HepG2 (cell line): ENCODE data around the gene KLF13.

ENCODE experiments used
- HMG20B ChIP-seq: conservative IDR thresholded peaks from 2 replicates; pipeline ENCODE4 v1.6.1; 2016; ENCODE audit warnings: missing genetic modification reagents, missing compliant biosample characterization
- PBX3 ChIP-seq: sonication (generic); formaldehyde crosslinking; IDR thresholded peaks from 2 replicates; pipeline ENCODE4 v1.8.1; 2023; ENCODE audit warnings: missing genetic modification reagents, inconsistent platforms, borderline replicate concordance
- POLR2A ChIP-seq, 2 experiments: IDR thresholded peaks; 2 replicates each; pipeline ENCODE4 v1.6.1; 2011; ENCODE audit warnings: low read depth in 2 of 2, low read length in 2 of 2, mild to moderate bottlenecking in 1 of 2, moderate library complexity in 1 of 2; ENCODE audit not compliant: insufficient read depth in 1 of 2
- ZBTB14 ChIP-seq: sonication (generic); formaldehyde crosslinking; IDR thresholded peaks from 2 replicates; pipeline ENCODE4 v1.4.0; 2020; ENCODE audit warnings: missing genetic modification reagents

- TF ChIP-seq HMG20B (CRISPR knock-in tag) (no peak), PBX3 (CRISPR knock-in tag) (no peak), ZBTB14 (no peak), POLR2A (IDR thresholded peaks at IDR 0.05; ENCODE audit: insufficient read depth in 1 of 2, low read depth in 2 of 2, low read length in 2 of 2) (no peak)
Observed at GRCh38 chr15:31318429-31318828, 8.2 kb upstream of the KLF13 start.
